AG04449 (cell line): ENCODE results near the gene LACRT.
"Not testable (repeated sequence)": the region's sequence is repeated elsewhere in the genome, so short reads cannot be mapped to it uniquely, and the experiment has no call there.

Experiments
- CTCF ChIA-PET: fragments of 350-600 bp; formaldehyde crosslinking; extraction: SDS; loops from one replicate; lab custom pipeline; 2021; ENCODE audit warnings: antibody characterized with exemption; lab: Yijun Ruan, JAX
- POLR2A ChIA-PET: fragments of 400-600, 350-600 bp; formaldehyde crosslinking; extraction: SDS; loops from one replicate; lab custom pipeline; 2020; ENCODE audit warnings: antibody characterized with exemption, inconsistent platforms; lab: Yijun Ruan, JAX
- DNase-seq: peaks from one replicate; pipeline ENCODE4 v3.0.0-alpha.2; 2010; ENCODE audit warnings: low read depth, low spot score
- H3K4me3 ChIP-seq: 2 replicates; pipeline ENCODE4 v1.5.1; 2011; ENCODE audit warnings: low read depth, mild to moderate bottlenecking, control low read depth, low read length
- CTCF ChIP-seq: IDR thresholded peaks from one replicate; pipeline ENCODE4 v1.5.1; 2011; ENCODE audit warnings: mild to moderate bottlenecking, moderate library complexity, low read length, control low read depth, inconsistent platforms; ENCODE audit not compliant: insufficient read depth; ENCODE audit errors: missing control alignments

The LACRT gene

GRCh38 chr12:54649825-54650224 is 15.1 kb upstream of the LACRT start:
- ChIA-PET POLR2A (no interaction called here), CTCF (no interaction called here)
- no peak overlapping the region for H3K4me3 ChIP-seq
- DNase-seq = no peak
- TF ChIP-seq CTCF = no peak

- ChIA-PET CTCF (no interaction called here), POLR2A (no interaction called here)
- no peak for TF ChIP-seq CTCF
- H3K4me3 ChIP-seq = no peak within 1 kb of the TSS
- no peak for DNase-seq
These were observed 13.6 kb upstream of the LACRT start, which contains the start of gene DCD for GRCh38 chr12:54648265-54648664. TSS of gene DCD (minus strand) at chr12:54648365. CDS start at chr12:54648303, 62 bp downstream.

- POLR2A ChIA-PET = no interaction called here
- no peak overlapping the region for H3K4me3 ChIP-seq
- no peak for DNase-seq
- no peak for TF ChIP-seq CTCF
- CTCF ChIA-PET = no interaction called here
These were observed 6.9 kb upstream of the LACRT start for GRCh38 chr12:54641554-54641953.

GRCh38 chr12:54641089-54641488 is 6.4 kb upstream of the LACRT start:
- POLR2A ChIA-PET = no interaction called here
- DNase-seq = no peak
- no peak overlapping the region for H3K4me3 ChIP-seq
- CTCF ChIA-PET = no interaction called here
- no peak for TF ChIP-seq CTCF

GRCh38 chr12:54639112-54639511 is 4.4 kb upstream of the LACRT start:
- H3K4me3 ChIP-seq, CTCF ChIA-PET, DNase-seq, POLR2A ChIA-PET: not testable (repeated sequence)

- no peak for DNase-seq
- TF ChIP-seq CTCF = no peak
- CTCF ChIA-PET = no interaction called here
- POLR2A ChIA-PET = no interaction called here
- no peak overlapping the region for H3K4me3 ChIP-seq
These were observed 2.5 kb downstream of the LACRT start for GRCh38 chr12:54631988-54632728.

GRCh38 chr12:54631551-54631950 is 3.1 kb downstream of the LACRT start:
- ChIA-PET POLR2A (no interaction called here), CTCF (no interaction called here)
- DNase-seq = no peak
- no peak for TF ChIP-seq CTCF
- H3K4me3 ChIP-seq = no peak overlapping the region
